ENCODE data around the gene PLCD3.
A peak's percentile ranks its signal among the peaks of the same experiment; 100 is the strongest.

Gene PLCD3

DNA sequence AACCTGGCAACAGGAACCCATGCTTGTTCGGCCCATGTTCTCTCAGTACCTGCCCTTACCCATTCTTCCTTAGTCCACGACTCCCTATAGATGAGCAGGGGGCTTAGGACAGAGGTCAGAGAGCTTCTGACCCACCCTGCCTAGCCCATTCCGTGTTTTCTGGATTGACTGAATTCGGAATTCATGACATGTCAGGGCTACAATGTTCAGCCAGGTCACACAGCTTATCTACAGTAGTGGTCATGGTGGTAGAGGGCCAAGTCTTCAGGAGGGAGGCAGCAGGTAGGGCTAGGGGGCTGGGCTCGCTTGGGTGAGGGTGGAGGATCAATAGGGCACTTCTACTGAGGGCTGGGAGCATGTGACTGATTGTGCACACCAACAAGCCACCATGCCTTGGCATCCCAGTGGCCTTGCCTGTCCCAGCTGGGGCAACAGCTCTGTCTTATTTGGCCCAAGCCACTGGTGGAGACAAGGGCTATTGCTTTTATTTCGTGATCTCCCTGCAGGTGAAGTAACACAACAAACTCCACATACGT is 32.5 kb upstream of the PLCD3 start:
- TF ChIP-seq TAF1 (IDR thresholded peaks at IDR 0.05; ENCODE audit: low read depth, low read length) (no peak), SPI1 (IDR thresholded peaks at IDR 0.05; ENCODE audit: low read depth, low read length) (no peak), POU2F2 (IDR thresholded peaks at IDR 0.05; ENCODE audit: low read depth, low read length) (no peak), PAX5 (IDR thresholded peaks at IDR 0.05; ENCODE audit: insufficient read depth, low read length, severe bottlenecking) (no peak)
- no peak for FAIRE-seq
- no peak for DNase-seq (ENCODE audit: insufficient read length, low spot score)

DNA sequence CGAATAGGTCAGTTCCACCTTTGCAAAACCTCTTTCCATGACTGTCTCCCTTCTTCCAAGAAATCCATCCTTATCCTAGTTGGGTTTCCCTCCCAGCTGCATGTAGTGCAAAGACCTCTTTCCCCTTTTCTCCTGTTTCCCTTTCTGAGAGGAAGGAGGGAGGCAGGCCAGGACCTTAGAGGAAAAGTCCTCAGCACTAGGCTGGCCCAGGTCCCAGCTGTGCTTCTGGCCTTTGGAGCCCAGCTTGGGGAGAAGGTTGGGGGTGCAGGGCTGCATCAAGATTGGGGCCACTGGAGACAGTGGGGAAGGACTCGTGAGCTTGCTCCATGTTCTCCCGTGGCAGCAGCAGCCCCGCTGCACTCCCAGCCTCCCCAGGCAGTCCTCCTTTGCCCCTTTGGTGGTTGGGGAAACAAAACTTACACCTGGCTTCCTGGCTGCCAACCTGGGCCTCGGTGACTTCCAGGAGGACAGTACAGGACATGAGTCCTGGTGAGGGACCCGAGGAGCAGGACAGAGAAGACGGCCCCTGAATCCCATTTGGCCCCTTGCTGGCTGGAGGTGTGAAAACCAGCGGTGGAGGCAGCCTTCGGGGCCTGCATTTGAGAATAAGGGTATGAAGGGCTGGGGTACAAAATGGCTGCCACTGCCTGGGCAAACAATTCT is 29.8 kb upstream of the PLCD3 start:
- DNase-seq (ENCODE audit: insufficient read length, low spot score): no peak
- no peak for TF ChIP-seq POLR2A (IDR thresholded peaks at IDR 0.05; ENCODE audit: low read depth, low read length)
- TF ChIP-seq POU2F2 (IDR thresholded peaks at IDR 0.05; ENCODE audit: low read depth, low read length): no peak
- no peak for TF ChIP-seq TAF1 (IDR thresholded peaks at IDR 0.05; ENCODE audit: low read depth, low read length)
- TF ChIP-seq SPI1 (IDR thresholded peaks at IDR 0.05; ENCODE audit: low read depth, low read length): no peak
- no peak for TF ChIP-seq POLR2AphosphoS5 (IDR thresholded peaks at IDR 0.05; ENCODE audit: low read depth, low read length)
- no peak for TF ChIP-seq PAX5 (IDR thresholded peaks at IDR 0.05; ENCODE audit: insufficient read depth, low read length, severe bottlenecking)
- no peak for FAIRE-seq

DNA sequence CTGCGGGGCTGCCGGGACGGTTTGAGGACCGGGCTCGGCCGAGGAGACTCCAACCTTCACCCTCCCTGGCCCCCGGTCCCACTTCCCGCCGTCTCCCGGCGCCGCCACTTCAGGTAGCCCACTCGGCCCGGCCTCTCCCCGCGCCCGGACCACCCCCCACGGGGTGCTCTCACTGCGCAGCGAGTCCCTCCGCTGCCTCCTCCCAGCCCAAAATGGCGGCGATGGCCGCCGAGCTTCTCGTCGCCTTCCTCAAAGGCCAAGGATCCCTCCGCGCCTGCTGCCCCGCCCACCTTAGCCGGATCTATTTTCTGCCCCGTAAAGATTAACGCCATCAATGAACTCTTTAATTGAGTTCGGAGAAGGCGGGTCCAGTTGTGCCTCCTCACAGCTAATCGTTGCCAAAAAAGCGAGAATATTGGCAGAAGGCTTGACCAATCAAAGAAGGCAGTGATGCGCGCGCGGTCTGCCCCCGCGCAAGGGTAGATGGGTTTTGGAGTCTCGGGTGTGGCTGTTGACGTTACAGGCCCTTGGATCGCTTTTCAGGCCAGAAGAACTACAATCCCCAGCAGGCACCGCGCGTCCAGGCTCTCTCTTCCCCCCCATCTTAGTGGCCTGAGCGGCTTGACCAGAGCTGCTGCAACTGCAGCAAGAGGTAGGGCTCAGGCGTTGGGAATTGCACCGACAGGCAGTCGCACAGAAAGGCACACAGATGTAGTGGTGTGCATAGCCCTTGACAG is 29.1 kb upstream of the PLCD3 start, which contains the start of gene HEXIM2:
Gene HEXIM2, plus strand, starts transcription at position 588 of the 737 bp plus-strand sequence. CDS start 919 bp downstream, outside the sequence.
- peak; percentile 93 for DNase-seq (ENCODE audit: insufficient read length, low spot score)
- TF ChIP-seq POU2F2 (IDR thresholded peaks at IDR 0.05; ENCODE audit: low read depth, low read length) (peak; percentile 79), PAX5 (IDR thresholded peaks at IDR 0.05; ENCODE audit: insufficient read depth, low read length, severe bottlenecking) (peak; percentile 29), POLR2A (IDR thresholded peaks at IDR 0.05; ENCODE audit: low read depth, low read length) (peak; percentile 81), SPI1 (IDR thresholded peaks at IDR 0.05; ENCODE audit: low read depth, low read length) (no peak), POLR2AphosphoS5 (IDR thresholded peaks at IDR 0.05; ENCODE audit: low read depth, low read length) (peak; percentile 96), TAF1 (IDR thresholded peaks at IDR 0.05; ENCODE audit: low read depth, low read length) (peak; percentile 98)
- peak; percentile 97 for FAIRE-seq

DNA sequence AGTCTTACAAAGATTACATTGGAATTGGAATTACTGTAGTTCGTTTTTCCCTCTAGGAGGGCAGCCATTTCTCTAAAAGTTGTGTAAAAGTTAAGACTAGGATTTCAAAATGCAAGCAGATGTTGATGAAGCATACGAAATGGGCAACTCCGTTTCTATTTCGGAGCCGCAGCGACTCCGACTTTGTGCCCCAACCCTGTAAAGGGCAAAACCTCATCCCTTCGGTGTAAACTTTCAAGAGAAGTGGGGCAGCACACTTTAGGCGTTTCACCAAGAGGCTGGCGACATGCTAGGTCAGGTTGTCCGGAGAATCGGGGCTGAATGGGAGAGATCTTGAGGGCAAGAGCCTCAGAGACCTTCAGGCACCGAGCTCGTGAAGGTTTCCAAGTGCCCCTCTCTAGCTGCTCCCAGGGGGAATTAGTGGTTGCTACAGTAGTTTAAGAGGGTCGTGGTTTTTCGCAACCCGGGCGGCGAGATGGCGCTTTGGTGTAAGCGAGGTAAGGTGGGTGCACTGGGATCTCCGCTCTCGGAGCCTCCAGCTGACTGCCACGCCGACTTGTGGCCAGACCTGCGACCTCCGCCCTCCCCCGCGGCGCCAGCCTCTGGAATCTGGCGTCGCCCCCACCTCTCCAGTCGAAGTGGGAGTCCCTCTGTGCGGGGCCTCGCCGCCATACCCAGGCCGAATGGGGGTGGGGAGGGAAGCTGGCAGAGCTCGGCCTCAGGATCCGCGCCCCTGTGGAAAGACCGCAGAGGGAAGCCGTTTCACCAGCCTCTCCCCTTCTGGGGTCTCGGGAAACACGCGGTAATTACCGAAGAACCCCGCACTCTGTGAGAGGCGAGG is 28.4 kb upstream of the PLCD3 start:
- no peak for FAIRE-seq
- DNase-seq (ENCODE audit: insufficient read length, low spot score): no peak
- TF ChIP-seq POLR2A (IDR thresholded peaks at IDR 0.05; ENCODE audit: low read depth, low read length): peak; percentile 69
- TF ChIP-seq PAX5 (IDR thresholded peaks at IDR 0.05; ENCODE audit: insufficient read depth, low read length, severe bottlenecking): no peak

DNA sequence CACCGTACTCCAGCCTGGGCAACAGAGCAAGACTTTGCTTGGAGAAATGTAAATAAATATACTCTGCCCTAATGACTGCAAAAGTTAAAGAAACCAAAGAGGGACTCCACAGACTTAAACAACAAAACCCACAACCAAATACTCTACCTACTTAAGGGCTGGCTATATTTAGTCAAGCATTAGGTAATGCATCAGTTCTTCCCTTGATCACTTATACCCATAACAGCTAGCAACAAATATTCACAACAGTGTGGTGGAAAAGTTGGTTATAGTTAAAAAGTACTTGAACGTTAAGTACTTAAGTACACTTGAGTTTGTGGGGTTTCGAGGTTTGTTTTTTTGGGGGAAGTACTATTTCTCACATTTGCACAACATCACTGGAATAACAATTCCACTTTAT is 23.9 kb upstream of the PLCD3 start:
- FAIRE-seq (no peak), DNase-seq (ENCODE audit: insufficient read length, low spot score) (no peak)
- TF ChIP-seq POLR2AphosphoS5 (IDR thresholded peaks at IDR 0.05; ENCODE audit: low read depth, low read length): no peak
- no peak for TF ChIP-seq POU2F2 (IDR thresholded peaks at IDR 0.05; ENCODE audit: low read depth, low read length)
- no peak for TF ChIP-seq SPI1 (IDR thresholded peaks at IDR 0.05; ENCODE audit: low read depth, low read length)

DNA sequence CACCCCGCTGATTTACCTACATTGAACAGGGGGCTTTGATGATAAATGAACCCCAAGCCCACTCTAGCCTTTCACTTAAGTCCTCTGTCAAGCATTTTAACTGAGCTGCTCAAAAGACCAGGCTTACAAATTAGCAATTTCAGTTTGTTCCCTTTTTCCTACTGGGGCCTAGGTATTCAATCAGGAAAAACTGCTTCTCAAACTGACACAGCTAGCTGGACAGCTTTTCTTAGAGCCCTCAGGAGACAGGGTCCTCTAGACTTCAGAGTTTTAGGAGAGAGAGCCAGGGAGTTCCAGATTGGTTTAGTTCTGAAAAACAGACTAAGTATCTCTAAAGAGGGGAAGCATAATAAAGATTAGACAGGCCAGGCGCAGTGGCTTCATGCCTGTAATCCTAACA is 23.2 kb upstream of the PLCD3 start:
- no peak for FAIRE-seq
- no peak for DNase-seq (ENCODE audit: insufficient read length, low spot score)
- TF ChIP-seq POU2F2 (IDR thresholded peaks at IDR 0.05; ENCODE audit: low read depth, low read length): no peak

DNA sequence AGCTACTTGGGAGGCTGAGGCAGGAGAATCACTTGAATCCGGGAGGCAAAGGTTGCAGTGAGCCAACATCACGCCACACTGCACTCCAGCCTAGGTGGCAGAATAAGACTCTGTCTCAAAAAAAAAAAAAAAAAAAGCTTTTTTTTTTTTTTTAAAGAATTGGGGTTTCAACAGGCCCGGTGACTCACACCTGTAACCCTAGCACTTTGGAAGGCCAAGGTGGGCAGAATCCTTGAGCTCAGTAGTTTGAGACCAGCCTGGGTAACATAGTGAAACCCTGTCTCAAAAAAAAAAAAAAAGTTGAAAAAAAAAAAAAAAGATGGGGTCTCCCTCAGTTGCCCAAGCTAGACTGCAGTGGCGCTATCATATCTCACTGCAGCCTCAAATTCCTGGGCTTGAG is 22.7 kb upstream of the PLCD3 start:
- FAIRE-seq (no peak), DNase-seq (ENCODE audit: insufficient read length, low spot score) (no peak)
- TF ChIP-seq POLR2AphosphoS5 (IDR thresholded peaks at IDR 0.05; ENCODE audit: low read depth, low read length): no peak
- no peak for TF ChIP-seq SPI1 (IDR thresholded peaks at IDR 0.05; ENCODE audit: low read depth, low read length)
- no peak for TF ChIP-seq POU2F2 (IDR thresholded peaks at IDR 0.05; ENCODE audit: low read depth, low read length)
- no peak for TF ChIP-seq POLR2A (IDR thresholded peaks at IDR 0.05; ENCODE audit: low read depth, low read length)
- TF ChIP-seq TAF1 (IDR thresholded peaks at IDR 0.05; ENCODE audit: low read depth, low read length): no peak
- no peak for TF ChIP-seq PAX5 (IDR thresholded peaks at IDR 0.05; ENCODE audit: insufficient read depth, low read length, severe bottlenecking)

GRCh38 chr17:45150911-45151809 is 18.8 kb upstream of the PLCD3 start:
- FAIRE-seq (no peak), DNase-seq (ENCODE audit: insufficient read length, low spot score) (no peak)
- TF ChIP-seq SPI1 (IDR thresholded peaks at IDR 0.05; ENCODE audit: low read depth, low read length) (peak; percentile 63), POLR2A (IDR thresholded peaks at IDR 0.05; ENCODE audit: low read depth, low read length) (peak; percentile 35; the same call in 1 of the 2 replicates), POU2F2 (IDR thresholded peaks at IDR 0.05; ENCODE audit: low read depth, low read length) (no peak)
